GM19468 (cell line): ENCODE results near the gene CEMP1.

ENCODE experiments used
- ATAC-seq: cut with Tn5 transposase; IDR thresholded peaks from one replicate; pipeline ENCODE4 v1.9.1; 2021; ENCODE audit warnings: mild to moderate bottlenecking, moderate library complexity, moderate number of reproducible peaks; ENCODE audit not compliant: unreplicated experiment; ENCODE audit errors: extremely low read depth

CEMP1 gene

GRCh38 chr16:2487903-2488531 is 43.2 kb downstream of the CEMP1 start:
- no peak for ATAC-seq

- ATAC-seq = no peak
Measured at GRCh38 chr16:2487517-2487842, 43.7 kb downstream of the CEMP1 start.

- ATAC-seq = peak; percentile 65
Measured at GRCh38 chr16:2486645-2487516, 44.3 kb downstream of the CEMP1 start.

- no peak for ATAC-seq
Measured at GRCh38 chr16:2485811-2486507, 45.2 kb downstream of the CEMP1 start.

GRCh38 chr16:2484898-2485508 is 46.2 kb downstream of the CEMP1 start:
- ATAC-seq = no peak

GRCh38 chr16:2483939-2484897 is 47.0 kb downstream of the CEMP1 start:
- ATAC-seq = no peak

- no peak for ATAC-seq
Measured at GRCh38 chr16:2482708-2483534, 48.3 kb downstream of the CEMP1 start.

- ATAC-seq = no peak
Measured at GRCh38 chr16:2482249-2482648, 49.0 kb downstream of the CEMP1 start.

- ATAC-seq = no peak
Measured at GRCh38 chr16:2481676-2482075, 49.5 kb downstream of the CEMP1 start.

GRCh38 chr16:2480948-2481347 is 50.3 kb downstream of the CEMP1 start:
- ATAC-seq = no peak
